Measurements from ENCODE around the gene SLC25A48.

Gene SLC25A48

GRCh38 chr5:135881819-135882218 lies 47.4 kb downstream of the SLC25A48 start:
- DNase-seq (ENCODE audit: low read depth): no peak

GRCh38 chr5:135883026-135883425 lies 48.6 kb downstream of the SLC25A48 start:
- DNase-seq (ENCODE audit: low read depth): no peak

GRCh38 chr5:135883441-135883840 lies 49.0 kb downstream of the SLC25A48 start:
- no peak for DNase-seq (ENCODE audit: low read depth)

DNA sequence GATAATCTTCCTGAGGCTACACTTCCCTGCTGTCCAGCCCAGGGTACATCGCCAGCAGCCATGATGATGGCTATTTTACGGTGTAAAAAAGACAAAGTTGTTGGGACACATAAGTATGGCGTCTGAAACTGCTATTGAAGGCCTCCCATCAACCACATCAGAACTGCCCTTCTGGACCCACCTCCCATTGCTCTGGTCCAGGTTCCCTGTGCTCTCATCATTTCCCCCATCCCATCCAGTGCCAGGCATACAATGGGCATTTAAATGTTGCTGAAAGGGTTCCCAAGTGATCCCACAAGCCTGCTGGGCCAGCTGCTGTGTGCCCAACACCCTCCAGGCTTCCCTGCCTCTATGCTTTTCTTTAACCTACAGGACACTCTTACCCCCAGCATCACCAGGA lies 50.6 kb downstream of the SLC25A48 start:
- no peak for DNase-seq (ENCODE audit: low read depth)

GRCh38 chr5:135886136-135886535 lies 51.7 kb downstream of the SLC25A48 start:
- DNase-seq (ENCODE audit: low read depth): no peak

DNA sequence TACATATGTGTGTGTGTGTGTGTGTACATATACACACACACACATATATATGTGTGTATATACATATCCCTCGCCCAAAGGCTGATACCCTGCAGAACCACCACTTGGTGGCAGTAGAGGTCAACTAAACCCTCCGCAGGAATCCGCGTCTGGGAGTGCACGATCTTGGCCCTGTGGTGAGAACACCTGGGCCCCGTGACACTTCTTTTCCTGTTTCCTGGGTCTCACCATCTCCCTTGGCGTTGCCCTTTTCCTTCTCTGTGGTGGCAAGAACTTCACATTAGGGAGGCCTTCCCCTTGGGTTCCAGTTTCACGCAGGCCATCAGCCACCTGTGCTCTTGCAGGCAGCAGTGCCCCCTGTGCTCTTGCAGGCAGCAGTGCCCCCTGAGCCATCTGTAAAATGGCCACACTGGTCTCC lies 53.0 kb downstream of the SLC25A48 start:
- DNase-seq (ENCODE audit: low read depth): peak; percentile 27

DNA sequence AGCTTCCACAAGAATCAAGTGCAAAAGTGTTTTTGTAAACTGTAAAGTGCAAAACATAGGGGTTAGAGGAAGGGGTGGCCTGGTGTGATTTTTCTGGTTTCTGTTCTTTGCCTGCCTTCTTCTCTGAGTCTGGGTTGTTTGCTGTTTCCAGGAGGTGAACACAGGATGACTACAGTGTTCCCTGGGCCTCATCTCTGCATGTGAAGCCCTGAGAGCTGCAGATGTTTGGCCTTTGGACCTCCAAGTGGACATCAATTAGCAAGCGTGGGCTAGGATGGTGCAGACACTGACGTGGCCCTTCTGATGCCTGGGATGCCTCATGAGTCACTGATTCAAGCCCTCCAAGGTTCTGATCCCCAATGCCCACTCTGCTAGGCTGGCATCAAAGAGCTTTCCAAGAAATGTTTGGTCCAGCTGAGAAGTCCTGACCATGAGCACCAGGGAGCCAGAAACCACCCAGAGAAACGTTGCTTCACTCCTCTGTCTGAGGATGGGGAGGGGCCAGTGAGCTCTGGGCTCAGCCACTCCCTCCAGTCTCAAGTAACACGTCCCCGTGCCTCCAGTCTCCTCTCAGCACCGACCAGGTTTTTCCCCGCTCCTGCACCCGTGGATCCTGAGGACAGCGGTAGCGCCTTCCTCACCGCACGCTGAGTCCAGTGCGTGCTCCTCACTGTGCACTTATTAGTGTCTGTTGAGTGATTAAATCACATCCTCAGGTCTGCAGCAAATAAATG lies 53.6 kb downstream of the SLC25A48 start:
- peak; percentile 10 for DNase-seq (ENCODE audit: low read depth)

DNA sequence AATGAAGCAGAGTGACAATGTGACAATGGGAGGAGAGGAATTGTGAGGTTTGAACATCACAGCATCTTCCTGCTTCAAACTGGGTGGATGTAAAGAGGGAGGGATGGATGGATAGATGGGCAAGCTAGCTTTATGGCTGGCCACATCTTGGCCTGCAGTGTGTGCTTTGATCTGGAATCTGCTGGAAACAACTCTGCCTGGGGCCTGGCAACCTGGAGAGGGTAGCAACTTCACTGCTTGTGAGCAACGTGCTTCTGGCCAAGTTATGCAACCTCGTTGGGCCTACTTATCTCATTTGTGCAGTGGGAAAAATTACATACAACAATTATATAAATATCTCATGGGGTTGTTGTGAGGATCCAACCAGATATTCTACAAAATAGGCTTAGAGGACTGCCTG lies 55.8 kb downstream of the SLC25A48 start:
- DNase-seq (ENCODE audit: low read depth): no peak

GRCh38 chr5:135890867-135891266 lies 56.4 kb downstream of the SLC25A48 start:
- DNase-seq (ENCODE audit: low read depth): no peak

DNA sequence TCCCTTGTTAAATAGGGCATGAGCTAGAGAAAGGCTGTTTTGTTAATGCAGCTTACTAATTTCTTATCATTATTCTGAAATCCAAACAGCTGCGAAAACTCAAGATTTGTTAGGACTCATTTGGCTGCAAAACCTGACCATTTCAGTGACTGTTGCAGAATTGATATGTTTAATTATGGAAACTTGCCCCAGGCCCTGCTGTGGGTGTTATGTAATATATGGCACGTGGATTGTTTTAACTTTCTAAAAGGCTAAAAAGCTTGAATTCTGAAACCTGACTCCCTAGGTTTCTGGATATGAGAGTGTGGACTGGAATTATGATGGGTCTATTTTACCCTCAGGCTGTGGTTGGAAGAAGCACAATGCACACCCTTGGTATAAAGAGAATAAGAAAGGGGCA lies 56.8 kb downstream of the SLC25A48 start:
- DNase-seq (ENCODE audit: low read depth): no peak

DNA sequence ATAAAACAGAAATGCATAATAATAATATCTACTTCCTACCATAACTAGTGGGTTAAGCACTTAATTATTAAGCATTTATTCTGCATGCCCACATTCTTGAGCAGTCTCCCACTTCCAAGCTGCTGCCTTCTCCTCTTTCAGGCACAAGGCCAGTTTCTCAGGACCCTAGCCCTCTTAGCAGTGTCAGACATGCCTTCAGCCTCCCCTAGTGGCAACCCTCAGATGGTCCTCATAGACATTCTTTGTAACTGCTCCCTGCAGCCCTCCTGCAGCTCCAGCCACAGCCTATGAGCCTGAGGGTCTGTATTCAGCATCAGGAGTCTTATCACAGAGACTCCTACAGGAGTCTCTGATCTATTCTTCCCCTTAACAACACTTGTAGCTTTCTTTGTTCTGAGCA lies 57.3 kb downstream of the SLC25A48 start:
- no peak for DNase-seq (ENCODE audit: low read depth)

DNA sequence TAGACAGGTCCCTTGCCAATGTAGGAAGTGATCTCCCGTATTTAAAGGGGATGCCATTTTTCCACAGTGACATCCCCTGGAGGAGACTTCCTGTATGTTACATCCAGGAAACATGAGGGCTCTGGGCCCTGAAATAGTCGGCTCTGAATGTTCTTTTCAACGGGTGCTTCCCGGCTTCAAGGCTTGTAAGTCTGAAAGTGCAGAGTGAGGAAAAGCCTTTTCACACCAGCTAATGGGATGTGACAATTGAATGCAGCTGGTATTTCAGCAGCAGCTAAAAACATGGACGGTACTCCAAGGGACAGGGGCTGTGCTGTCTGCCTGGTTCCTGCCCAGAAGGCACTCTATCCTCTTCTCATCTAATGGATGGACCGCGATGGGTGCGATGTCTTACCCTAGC lies 59.8 kb downstream of the SLC25A48 start:
- no peak for DNase-seq (ENCODE audit: low read depth)

GRCh38 chr5:135894789-135895188 lies 60.3 kb downstream of the SLC25A48 start:
- no peak for DNase-seq (ENCODE audit: low read depth)

DNA sequence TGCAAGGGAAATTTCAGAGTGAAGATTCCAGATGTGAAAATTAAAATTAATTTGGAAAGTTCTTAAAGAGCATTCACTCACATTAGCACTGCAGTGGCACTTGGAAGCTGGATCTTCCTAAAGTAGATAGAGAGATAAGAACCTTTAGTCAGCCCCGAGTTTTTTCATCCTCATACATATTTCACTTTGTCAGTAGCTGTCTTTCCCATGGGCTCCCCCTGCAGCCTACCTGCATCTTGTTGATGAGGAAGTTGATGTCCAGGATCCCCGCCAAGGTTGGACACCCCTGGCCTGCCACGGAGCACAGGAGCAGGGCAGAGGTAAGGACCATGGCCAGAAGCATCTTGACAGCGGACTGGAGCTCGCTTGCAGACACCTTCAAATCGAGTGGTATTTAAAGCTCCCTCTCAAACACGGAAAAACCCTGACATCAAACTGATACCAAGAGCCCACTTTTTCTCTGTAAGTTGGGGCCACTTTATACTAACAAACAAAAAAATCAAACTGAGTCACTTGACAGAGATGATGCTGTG lies 61.1 kb downstream of the SLC25A48 start, which contains the start of gene IL9:
IL9 (minus strand) TSS at position 368 of the 533 bp plus-strand sequence; CDS start at position 343, 25 bp downstream.
- DNase-seq (ENCODE audit: low read depth): no peak

DNA sequence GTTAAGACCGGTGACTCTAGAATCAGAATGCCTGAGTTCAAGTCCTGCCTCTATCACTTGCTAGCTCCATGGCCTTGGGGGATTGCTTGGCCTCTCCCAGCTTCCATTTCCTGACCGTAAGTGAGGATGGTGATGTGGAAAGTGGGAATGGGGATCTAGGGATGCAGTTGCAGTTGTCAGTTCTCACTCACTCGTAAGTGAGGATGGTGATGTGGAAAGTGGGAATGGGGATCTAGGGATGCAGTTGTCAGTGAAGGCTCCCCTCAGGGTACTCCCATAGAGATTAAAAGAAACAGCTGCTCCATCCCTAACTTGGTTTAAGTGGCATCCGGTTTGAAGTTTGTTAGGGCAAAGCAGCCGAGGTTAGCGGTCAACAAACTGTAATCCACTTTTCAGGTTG lies 64.2 kb downstream of the SLC25A48 start:
- no peak for DNase-seq (ENCODE audit: low read depth)

DNA sequence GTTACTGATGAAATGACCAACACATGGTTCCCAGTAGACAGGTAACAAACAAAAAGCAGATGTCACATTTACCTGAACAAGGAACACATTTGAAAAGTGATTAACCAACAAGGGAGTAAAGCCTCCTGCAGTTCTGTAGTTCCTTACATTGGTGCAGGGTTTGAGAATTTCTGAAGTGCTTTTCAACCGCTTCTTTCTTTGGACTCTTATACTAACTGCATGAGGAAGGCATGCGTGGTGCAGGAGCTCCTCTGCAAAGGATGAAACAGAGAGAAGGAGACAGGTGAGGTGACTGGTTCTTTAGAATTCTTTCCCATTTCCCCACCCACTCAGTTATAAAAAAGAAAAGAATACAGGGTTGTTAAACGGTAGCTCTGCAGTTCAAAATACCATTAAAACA lies 65.8 kb downstream of the SLC25A48 start:
- no peak for DNase-seq (ENCODE audit: low read depth)

DNA sequence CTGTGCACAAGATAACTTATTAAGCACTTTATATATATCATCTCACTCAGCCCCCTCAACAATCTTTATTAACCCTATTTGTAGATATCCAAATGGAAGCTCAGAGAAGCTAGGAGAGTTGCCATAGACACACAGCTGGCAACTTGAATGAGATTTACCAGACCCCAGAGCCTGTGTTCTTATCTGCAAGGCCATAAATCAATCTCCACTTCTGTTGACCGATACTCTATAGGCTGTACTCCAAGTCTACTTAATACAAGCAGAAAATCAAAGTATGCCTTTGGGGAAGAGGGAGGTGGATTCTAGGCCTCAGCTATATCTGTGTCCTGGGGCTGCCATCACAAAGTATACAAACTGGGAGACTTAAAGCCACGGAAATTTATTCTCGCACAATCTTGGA lies 67.2 kb downstream of the SLC25A48 start:
- DNase-seq (ENCODE audit: low read depth): no peak

DNA sequence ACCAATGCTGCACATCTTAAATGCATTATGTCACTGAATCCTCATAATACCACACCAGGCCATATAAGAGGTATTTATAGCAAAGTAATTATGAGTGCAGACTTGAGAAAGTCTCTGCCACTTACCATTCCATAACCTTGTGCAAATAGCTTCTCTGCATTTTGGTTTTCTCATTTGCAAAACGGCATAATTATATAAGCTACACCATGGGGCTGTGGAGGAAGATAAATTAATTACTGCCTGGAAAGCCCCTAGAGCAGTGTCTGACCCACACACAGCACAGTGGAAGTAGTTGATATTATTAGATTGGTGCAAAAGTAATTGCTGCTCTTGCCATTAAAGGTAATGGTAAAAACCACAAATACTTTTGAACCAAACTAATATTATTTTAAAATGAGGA lies 70.7 kb downstream of the SLC25A48 start:
- no peak for DNase-seq (ENCODE audit: low read depth)

GRCh38 chr5:135913713-135914626 lies 79.5 kb downstream of the SLC25A48 start:
- no peak for DNase-seq (ENCODE audit: low read depth)

- DNase-seq (ENCODE audit: low read depth): no peak
Measured at GRCh38 chr5:135915466-135916001, 81.1 kb downstream of the SLC25A48 start.

DNA sequence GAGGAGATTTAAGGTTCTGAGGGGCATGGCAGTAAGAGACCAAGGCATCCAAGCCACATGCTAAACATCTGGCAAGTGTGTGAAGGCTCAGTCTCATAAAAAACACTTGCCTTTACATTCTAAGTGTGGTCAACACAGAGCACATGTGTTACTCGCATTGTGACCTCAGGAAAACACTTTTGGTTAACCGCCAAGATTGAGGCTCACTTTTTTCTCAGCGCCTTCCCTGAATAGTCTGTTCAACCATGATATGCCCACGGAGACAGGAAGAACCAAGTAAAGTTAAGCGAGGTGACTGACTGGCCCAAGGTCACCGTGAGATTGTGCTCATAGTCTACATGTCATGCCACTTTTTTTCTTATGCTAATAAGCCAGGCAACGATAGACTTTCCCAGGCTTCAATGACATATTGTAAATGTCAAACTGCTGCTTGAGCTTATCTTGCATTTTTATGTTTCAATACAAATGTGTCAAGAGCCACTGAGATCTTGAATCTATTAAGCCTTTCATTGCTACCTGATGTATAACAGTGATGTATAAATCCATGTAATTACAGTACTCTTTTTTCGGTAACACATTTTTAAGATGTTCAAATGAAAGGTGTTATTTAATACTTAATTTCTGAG lies 82.3 kb downstream of the SLC25A48 start:
- no peak for DNase-seq (ENCODE audit: low read depth)

DNA sequence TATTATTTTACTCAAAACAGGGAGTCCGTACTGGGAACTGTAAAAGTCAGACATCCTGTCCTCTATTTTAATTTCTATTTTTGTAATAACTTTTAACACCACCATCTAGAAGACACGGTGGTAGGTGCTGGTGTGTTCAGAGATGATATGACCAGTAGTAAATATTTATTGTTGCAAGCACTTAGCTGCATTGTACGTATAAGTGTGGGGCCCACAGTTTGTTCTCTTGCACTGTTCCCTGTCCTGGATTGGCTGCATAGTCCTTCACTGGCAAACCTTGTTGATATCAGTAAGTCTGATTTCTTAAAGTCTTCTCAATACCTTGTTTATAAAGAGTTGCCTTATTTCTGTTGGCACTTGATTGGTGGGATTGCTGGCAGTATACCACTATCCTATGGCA lies 85.7 kb downstream of the SLC25A48 start:
- DNase-seq (ENCODE audit: low read depth): no peak
